PC-3 (cell line): Measurements from ENCODE around the gene SUSD3. TPM values are rescaled to one million over a fixed set of nuclear protein-coding genes. Genes with fewer than 3 reads are reported as not detected.

Source experiments
- ATAC-seq: fragments of 200-7000 bp; cut with Tn5 transposase; 2 replicates; pipeline ENCODE4 v1.9.1; 2020; ENCODE audit warnings: mild to moderate bottlenecking, moderate library complexity
- BruUV-seq: library from RNA; stranded (reverse); fragments of 400-500 nt; replicated peaks from 2 replicates; lab custom pipeline; 2021; lab: Mats Ljungman, UMichigan
- CTCF ChIA-PET: fragments of 300-600 bp; sonication (Branson Sonifier 250); formaldehyde crosslinking; loops from one replicate; lab custom pipeline; 2022; ENCODE audit warnings: antibody characterized with exemption; lab: Charles Lee
- POLR2A ChIA-PET: fragments of 300-600 bp; sonication (Branson Sonifier 250); formaldehyde crosslinking; loops from one replicate; lab custom pipeline; 2022; ENCODE audit warnings: antibody characterized with exemption; ENCODE audit not compliant: unreplicated experiment; lab: Charles Lee
- DNase-seq: peaks from one replicate; pipeline ENCODE4 v3.0.0-alpha.2; 2015
- H2AFZ ChIP-seq: fragments of 300-600 bp; sonication (generic); 2 replicates; pipeline ENCODE4 v1.6.0; 2016; ENCODE audit warnings: antibody characterized with exemption, low read length
- H3F3A ChIP-seq: fragments of 300-600 bp; sonication (generic); one replicate; pipeline ENCODE4 v1.6.0; 2017; ENCODE audit warnings: antibody characterized with exemption, low read length, control low read depth, mild to moderate bottlenecking; ENCODE audit not compliant: unreplicated experiment
- H3K27ac ChIP-seq: fragments of 300-600 bp; sonication (generic); 2 replicates; pipeline ENCODE4 v1.5.1; 2016; ENCODE audit warnings: mild to moderate bottlenecking, low read length
- H3K27me3 ChIP-seq: fragments of 300-600 bp; sonication (generic); 2 replicates; pipeline ENCODE4 v1.6.1; 2016; ENCODE audit warnings: low read length, mixed read lengths
- H3K36me3 ChIP-seq: fragments of 300-600 bp; sonication (generic); 2 replicates; pipeline ENCODE4 v1.6.1; 2016; ENCODE audit warnings: low read depth, mixed run types, low read length, mixed read lengths
- H3K4me1 ChIP-seq: fragments of 300-600 bp; sonication (generic); 2 replicates; pipeline ENCODE4 v1.5.1; 2016; ENCODE audit warnings: low read length; ENCODE audit not compliant: insufficient read depth
- H3K4me2 ChIP-seq: fragments of 300-600 bp; sonication (generic); 2 replicates; pipeline ENCODE4 v1.6.0; 2016; ENCODE audit warnings: low read length
- H3K4me3 ChIP-seq: fragments of 300-600 bp; sonication (generic); 2 replicates; pipeline ENCODE4 v1.5.1; 2016; ENCODE audit warnings: mild to moderate bottlenecking, low read length, mixed read lengths
- H3K79me2 ChIP-seq: fragments of 300-600 bp; sonication (generic); 2 replicates; pipeline ENCODE4 v1.6.1; 2017; ENCODE audit warnings: low read length, mixed read lengths
- H3K9ac ChIP-seq: fragments of 300-600 bp; sonication (generic); 2 replicates; pipeline ENCODE4 v1.6.0; 2016; ENCODE audit warnings: mild to moderate bottlenecking, low read length
- H3K9me2 ChIP-seq: fragments of 300-600 bp; sonication (generic); replicated peaks from 2 replicates; pipeline ENCODE4 v1.6.1; 2016; ENCODE audit warnings: mixed run types, low read length, mixed read lengths
- H3K9me3 ChIP-seq: fragments of 300-600 bp; sonication (generic); 2 replicates; pipeline ENCODE4 v1.6.1; 2016; ENCODE audit warnings: low read length, mixed read lengths
- H4K20me1 ChIP-seq: fragments of 300-600 bp; sonication (generic); 2 replicates; pipeline ENCODE4 v1.6.1; 2016; ENCODE audit warnings: low read length, mixed read lengths
- CTCF ChIP-seq: fragments of 300-600 bp; sonication (generic); conservative IDR thresholded peaks from 2 replicates; pipeline ENCODE4 v1.5.1; 2017; ENCODE audit warnings: antibody characterized with exemption, low read depth, mild to moderate bottlenecking, low read length
- EZH2 ChIP-seq: fragments of 300-600 bp; sonication (generic); IDR thresholded peaks from one replicate; pipeline ENCODE4 v1.6.1; 2017; ENCODE audit warnings: antibody characterized with exemption, mild to moderate bottlenecking, low read length; ENCODE audit not compliant: unreplicated experiment
- EZH2phosphoT487 ChIP-seq: fragments of 300-600 bp; sonication (generic); IDR thresholded peaks from 2 replicates; pipeline ENCODE4 v1.6.1; 2018; ENCODE audit warnings: mild to moderate bottlenecking, antibody characterized with exemption, low read length, borderline replicate concordance
- intact Hi-C: fragments of 100-400 bp; cut with micrococcal nuclease; formaldehyde crosslinking; loops from 2 replicates; pipeline ENCODE4 v1.9.0; 2023
- total RNA-seq: library from RNA; depleted of rRNA; stranded (reverse); fragments of >200 nt; gene quantifications from 2 replicates; pipeline ENCODE4 v1.2.3, GENCODE V29; 2014

The SUSD3 gene
- total RNA-seq, 1 experiment from 2014 or later = 13.4 TPM

GRCh38 chr9:93111371-93112115 lies 53.0 kb downstream of the SUSD3 start:
- no peak overlapping the region for H2AFZ ChIP-seq
- H3K9me3 ChIP-seq = no peaks in the 10 kb centered on the region
- TF ChIP-seq EZH2phosphoT487 = no peak
- no peak for TF ChIP-seq CTCF
- TF ChIP-seq EZH2 = no peak
- H3K27me3 ChIP-seq = no peaks in the 10 kb centered on the region
- H3K4me3 ChIP-seq = no peak overlapping the region
- peak overlapping the region; percentile 56 for H3K27ac ChIP-seq
- H3K4me2 ChIP-seq = peak overlapping the region; percentile 59
- H4K20me1 ChIP-seq = no peaks in the 10 kb centered on the region
- intact Hi-C loops = no loop called here
- peak; percentile 88 for DNase-seq
- CTCF ChIA-PET = interaction anchor here (0.6 kb wide), 1 partner anchor 16 kb away, joined by 3 read pairs; no protein-coding TSS in a partner anchor
- no TSS peak for BruUV-seq
- peak; percentile 88 for ATAC-seq
- H3K4me1 ChIP-seq = peaks cover 24% of the 10 kb centered on the region
- POLR2A ChIA-PET = interaction anchor here (0.6 kb wide), 1 partner anchor 8 kb away, joined by 3 read pairs; no protein-coding TSS in a partner anchor
- H3K79me2 ChIP-seq = peaks cover 9% of the 10 kb centered on the region
- no peaks in the 10 kb centered on the region; the same call in 1 of the 2 replicates for H3K36me3 ChIP-seq
- no peak overlapping the region; the same call in 1 of the 2 replicates for H3K9ac ChIP-seq
- no peaks in the 10 kb centered on the region for H3F3A ChIP-seq
- no peaks in the 10 kb centered on the region for H3K9me2 ChIP-seq

GRCh38 chr9:93112116-93112863 lies 53.8 kb downstream of the SUSD3 start:
- Histone ChIP-seq H3K9me3 (no peaks in the 10 kb centered on the region), H3K9ac (no peak overlapping the region), H3K36me3 (no peaks in the 10 kb centered on the region; the same call in 1 of the 2 replicates), H2AFZ (no peak overlapping the region), H3K27me3 (no peaks in the 10 kb centered on the region), H4K20me1 (no peaks in the 10 kb centered on the region), H3K79me2 (peaks cover 2% of the 10 kb centered on the region; the same call in 1 of the 2 replicates), H3F3A (no peaks in the 10 kb centered on the region), H3K27ac (peak overlapping the region; percentile 32; the same call in 1 of the 2 replicates), H3K4me3 (no peak overlapping the region), H3K4me1 (peaks cover 24% of the 10 kb centered on the region), H3K9me2 (no peaks in the 10 kb centered on the region), H3K4me2 (peak overlapping the region; percentile 39)
- DNase-seq = no peak
- CTCF ChIA-PET = interaction anchor here (0.6 kb wide), 1 partner anchor 17 kb away, joined by 3 read pairs; no protein-coding TSS in a partner anchor
- ATAC-seq = no peak
- POLR2A ChIA-PET = interaction anchor here (0.6 kb wide), 1 partner anchor 8 kb away, joined by 3 read pairs; no protein-coding TSS in a partner anchor
- no TSS peak for BruUV-seq
- no peak for TF ChIP-seq EZH2phosphoT487
- no peak for TF ChIP-seq EZH2
- intact Hi-C loops = no loop called here

GRCh38 chr9:93112864-93113389 lies 54.4 kb downstream of the SUSD3 start:
- no TSS peak for BruUV-seq
- Histone ChIP-seq H3K4me3 (no peak overlapping the region), H3F3A (no peaks in the 10 kb centered on the region), H3K9ac (no peak overlapping the region), H3K36me3 (no peaks in the 10 kb centered on the region; the same call in 1 of the 2 replicates), H3K27ac (no peak overlapping the region), H3K4me2 (no peak overlapping the region), H3K4me1 (peaks cover 21% of the 10 kb centered on the region), H2AFZ (no peak overlapping the region), H3K27me3 (no peaks in the 10 kb centered on the region), H3K9me2 (no peaks in the 10 kb centered on the region), H3K79me2 (no peaks in the 10 kb centered on the region), H3K9me3 (no peaks in the 10 kb centered on the region), H4K20me1 (no peaks in the 10 kb centered on the region)
- CTCF ChIA-PET = no interaction called here
- no peak for ATAC-seq
- POLR2A ChIA-PET = no interaction called here
- intact Hi-C loops = no loop called here
- TF ChIP-seq EZH2phosphoT487 = no peak
- TF ChIP-seq EZH2 = no peak
- no peak for TF ChIP-seq CTCF
- DNase-seq = no peak
